CMK (cell line): ENCODE results near the gene MRPL47.

Experiments
- DNase-seq: peaks from one replicate; pipeline ENCODE4 v3.0.0-alpha.2; 2010; ENCODE audit warnings: low read depth

MRPL47 gene

DNA sequence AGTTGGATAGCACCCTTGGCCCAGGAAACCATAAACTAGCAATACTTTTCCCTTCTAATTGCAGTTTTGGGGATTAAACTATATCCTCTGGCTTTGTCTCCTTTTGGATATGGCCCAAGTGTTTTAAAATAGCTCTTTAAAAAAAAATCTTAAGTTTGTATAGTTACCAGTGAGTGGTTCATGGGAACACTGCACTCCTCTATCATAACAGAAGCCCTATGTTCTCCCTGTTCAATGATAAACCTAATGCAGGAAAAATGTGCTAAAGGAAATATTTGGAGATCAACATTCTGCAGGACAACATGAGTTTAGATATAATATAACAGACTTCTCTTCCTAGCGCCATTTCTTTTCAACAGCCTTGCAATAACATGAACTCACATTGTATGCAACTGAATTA is 13.1 kb downstream of the MRPL47 start:
- no peak for DNase-seq

DNA sequence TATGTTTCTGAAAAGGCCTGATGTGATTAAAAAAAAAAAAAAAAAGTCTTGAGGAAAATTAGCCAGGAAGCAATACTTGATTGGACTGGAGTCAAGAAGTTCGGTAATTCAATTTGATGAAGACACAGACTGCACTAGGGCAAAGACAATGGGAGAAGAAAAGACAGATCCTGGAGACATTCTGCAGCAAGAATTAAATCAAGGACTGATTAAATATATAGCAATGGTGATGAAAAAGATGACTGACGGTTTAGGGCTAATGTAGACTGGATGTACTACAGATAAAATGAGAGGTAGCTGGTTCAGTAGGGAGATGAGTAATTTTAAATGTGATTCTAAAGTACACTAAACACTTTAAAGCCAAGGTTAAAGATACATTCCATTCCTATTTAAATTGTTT is 13.8 kb downstream of the MRPL47 start:
- no peak for DNase-seq

DNA sequence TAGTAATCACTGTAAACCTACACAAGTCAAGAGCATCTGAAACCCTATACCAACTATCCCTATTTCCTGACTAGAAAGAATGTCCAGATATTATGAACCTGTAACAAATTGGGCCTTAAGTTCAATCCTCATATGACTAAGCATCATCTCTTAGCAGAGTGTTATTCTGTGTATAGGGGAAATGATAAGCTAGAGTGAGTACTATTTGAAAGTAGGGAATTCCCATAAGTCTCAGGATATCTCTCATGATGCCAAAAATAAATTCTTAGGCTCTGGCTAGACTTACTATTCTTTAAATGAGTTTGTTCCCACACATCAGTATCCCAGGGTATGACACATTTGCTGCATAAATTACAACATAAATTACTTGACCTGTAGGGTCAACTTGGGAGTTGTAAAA is 15.3 kb downstream of the MRPL47 start:
- DNase-seq, result no peak

DNA sequence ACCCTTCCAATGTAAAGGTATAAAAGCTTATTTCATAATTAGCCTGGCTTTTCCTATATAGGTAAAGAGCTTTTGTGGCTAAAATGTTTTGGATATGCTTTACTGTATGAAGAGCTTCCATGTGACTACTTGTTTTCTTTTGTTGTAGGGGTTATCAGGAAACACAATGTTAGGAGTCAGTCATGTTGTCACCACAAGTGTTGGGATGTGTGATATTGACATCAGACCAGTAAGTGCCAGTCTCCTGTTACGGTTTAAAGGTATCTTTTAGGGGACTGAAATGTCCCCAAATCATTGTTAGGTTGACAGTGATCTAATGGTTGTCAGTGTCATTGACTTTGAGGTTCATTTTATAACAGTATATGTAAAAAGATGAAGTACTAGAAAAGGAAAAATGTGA is 23.4 kb downstream of the MRPL47 start:
- no peak for DNase-seq

DNA sequence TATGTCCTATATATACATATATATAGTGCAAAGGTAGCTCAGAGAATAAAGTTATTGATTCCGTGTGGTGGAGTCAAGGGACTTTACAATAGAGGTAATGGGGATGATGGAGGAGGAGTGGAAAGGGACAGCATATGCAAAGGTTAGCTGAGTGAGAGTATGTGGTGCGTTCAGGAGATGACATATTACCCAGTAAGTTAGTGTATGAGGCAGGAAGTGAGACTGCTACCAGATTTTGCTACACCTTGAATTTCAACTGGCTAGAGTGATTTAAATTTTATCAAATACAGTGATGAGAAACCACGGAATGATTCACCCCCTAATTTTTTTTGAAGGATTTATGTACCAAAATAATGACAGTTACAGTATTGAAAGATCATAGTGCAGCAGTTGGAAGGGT is 38.9 kb downstream of the MRPL47 start:
- DNase-seq, result no peak

DNA sequence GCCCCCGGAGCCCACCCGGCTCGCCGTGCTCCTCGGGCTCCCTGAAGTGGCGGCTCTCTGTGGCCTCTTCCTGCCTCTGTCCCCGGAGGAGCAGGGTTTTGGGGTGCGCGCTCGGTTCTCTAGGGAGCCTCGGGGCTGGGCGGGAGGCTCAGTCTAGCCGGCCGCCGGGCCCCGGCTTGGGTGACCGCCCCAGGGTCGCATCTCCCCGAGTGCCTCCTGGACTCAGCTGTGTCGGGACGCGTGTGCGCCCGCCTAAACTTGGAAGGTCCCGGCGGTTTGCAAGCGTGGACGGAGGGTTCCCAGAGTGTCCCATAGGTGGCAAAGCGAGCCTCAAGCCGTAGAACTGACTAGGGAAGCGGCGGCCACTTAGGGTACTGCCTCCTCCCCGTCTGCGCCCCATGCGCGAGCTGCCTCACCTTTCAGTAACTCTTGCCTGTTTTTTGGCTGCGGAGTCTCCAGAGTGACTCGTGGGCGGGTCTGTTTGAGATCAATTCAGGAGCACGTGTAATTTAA is 41.1 kb downstream of the MRPL47 start:
- DNase-seq, result peak; percentile 33

DNA sequence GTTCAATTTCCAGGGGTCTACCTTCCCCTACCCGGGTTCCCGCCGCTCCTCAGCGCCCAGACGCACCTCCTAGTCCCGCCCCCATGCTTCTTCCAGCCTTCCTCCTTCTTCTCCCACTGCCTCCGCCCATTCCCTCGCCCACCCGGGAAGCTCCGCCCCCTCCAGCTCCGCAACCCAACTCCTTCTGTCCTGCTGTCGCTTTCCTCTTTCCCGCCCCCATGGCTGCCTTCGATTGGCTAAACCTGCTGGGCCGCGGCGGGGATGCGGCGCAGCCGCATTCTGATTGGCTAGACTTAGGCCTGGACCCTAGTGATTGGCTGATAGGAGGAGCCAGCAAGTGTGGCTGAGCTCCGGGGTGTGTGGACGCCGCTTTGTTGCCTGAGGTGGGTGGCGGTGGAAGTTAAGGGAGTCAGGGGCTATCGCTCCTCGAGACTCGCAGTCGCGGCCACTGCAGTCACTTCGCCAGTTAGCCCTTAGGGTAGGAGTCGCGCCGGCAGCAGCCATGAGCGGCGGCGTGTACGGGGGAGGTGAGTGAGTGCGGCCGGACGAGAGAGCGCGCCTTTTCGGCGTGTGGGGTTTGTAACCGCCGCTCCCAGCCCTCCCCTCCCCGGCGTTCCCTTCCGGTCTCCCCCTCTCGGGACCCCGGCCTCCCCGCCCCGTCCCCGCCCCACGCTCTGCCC is 41.7 kb downstream of the MRPL47 start, which contains the start of gene ACTL6A:
TSS of gene ACTL6A (plus strand) at position 336 of the 680 bp plus-strand sequence. CDS start at position 503, 167 bp downstream.
- peak; percentile 95 for DNase-seq

DNA sequence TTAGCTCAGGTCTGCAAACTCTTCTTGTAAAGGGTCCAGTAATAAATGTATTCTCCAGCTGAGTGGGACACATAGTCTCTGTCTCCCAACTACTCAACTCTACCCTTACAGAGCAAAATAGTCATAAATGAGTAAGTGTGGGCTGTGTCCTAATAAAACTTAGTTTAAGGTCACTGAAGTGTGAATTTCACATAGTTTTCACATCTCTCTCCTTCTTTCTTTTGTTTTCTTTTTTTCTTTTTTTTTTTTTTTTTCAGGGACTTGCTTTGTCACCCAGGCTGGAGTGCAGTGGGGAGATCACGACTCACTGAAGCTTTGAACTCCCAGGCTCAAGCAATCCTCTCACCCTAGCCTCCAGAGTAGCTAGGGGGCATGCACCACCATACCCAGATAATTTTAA is 43.6 kb downstream of the MRPL47 start:
- no peak for DNase-seq

DNA sequence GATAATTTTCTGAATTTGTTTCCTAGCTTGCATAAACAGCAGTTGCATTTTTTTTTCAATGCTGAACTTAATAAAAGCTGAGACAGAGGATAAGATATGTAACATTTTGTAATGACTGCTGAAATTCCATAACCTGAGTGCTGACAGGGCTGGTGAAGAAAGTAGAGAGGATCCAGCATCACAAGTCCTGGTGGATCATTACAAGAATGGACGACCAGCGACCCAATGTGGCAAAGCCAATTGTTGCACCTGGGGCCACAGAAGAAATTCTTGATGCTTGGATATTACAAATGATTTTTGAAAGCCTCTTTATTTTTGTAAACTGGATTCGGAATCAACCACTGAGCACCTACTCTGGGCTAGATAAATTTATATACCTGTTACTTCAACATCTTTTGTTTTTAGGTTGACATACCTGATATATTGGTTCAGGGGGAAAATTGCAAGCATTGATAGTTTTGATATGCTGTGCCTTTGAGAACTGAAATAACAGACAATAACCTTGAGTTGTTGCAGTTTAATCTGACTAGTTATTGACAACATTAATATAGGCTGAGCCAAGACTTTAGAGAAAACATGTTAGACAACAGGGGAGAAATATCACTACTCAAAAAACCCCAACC is 45.6 kb downstream of the MRPL47 start:
- DNase-seq, result no peak

DNA sequence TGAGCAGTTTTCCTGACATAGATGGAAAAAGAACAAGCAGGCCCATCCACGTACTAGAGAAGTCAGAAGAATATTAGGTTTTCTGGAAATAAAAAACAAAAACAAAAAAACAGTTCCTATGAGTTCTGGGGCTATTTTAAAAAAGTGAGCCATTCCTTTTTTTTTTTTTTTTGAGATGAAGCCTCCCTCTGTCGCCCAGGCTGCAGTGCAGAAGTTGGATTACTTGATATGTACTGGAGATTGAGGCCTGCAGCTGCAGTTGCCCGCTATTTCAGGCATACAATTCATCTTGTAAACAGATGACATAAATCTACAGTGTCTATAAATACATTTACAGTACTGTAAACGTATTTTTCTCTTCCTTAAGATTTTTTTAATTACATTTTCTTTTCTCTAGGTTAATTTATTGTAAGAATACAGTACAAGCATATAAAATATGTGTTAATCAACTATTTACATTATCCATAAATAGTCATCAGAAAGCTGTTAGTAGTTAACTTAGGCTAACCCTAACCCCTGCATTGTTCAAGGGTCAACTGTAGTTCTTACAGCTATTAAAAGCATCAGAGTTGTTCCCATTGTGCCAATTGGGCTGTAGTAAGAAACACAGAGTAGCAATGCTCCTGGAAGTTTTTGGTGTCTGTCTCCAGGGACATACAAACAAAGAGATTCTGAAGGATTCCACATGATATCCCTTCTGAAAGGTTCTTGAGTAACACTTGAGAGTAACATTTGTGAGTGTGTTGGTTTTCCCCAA is 52.9 kb downstream of the MRPL47 start:
- DNase-seq, result no peak

DNA sequence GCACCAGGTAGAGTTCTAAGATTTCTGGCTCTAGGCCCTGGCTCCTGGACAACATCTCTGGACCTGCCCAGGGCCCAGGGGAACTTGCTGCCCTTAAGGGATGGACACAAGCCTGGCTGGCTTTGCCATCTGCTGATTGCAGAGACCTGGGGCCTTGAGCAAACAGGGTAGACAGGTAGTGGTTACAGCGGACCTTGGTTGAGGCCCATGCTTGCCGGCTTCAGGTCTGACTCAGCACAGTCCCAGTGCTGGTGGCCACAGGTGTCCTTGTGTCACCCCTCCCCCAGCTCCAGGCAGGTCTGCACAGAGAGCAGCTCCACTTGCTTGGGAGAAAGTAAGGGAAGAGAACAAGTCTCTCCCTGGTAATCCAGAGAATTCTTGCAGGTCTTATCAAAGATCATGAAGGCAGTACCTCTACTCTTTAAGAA is 57.6 kb downstream of the MRPL47 start:
- DNase-seq, result no peak

DNA sequence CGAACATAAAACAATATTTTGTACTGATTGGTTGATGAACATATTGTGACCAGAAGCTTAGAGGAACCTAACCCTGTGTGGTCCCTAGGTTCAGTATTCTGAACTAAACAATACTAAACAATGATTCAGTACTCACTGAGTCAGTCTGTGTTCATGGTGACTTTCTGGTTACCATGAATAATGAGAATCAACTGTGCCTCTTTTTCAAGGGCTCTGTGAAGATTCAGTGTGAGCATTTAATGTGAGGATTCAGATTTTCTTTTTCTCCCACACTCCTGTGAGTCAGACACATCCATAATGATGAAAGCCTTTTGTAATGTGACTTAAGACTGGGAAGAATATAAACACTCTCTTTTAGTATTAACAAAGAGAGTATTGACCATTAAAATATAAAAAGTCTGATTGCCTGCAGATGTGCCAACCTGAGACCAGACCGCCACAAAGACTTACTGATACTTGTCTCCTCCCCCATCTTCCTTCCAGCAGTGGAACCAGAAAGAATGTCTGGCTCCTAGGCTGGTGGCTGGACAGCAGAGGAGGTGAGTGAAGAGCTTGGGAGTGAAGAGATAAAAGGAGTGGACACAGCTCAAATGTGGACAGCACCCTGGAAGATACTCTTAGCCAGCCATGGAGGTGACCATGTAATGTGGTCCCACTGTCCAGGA is 59.3 kb downstream of the MRPL47 start:
- DNase-seq, result no peak

DNA sequence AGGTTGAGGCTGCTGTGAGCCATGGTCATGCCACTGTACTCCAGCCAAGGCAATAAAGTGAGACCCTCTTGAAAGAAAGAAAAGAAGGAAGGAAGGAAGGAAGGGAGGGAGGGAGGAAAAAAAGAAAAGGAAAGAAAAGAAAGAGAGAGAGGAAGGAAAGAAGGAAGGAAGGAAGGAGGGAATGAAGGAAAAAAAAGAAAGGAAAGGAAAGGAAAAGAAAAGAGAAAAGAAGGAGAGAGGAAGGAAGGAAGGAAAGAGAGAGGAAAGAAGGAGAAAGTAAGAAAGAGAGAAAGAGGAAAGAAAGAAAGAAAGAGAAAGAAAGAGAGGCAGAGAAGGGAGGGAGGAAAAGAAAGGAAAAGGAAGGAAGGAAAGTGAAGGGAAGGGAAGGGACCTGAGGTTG is 62.1 kb downstream of the MRPL47 start:
- no peak for DNase-seq

DNA sequence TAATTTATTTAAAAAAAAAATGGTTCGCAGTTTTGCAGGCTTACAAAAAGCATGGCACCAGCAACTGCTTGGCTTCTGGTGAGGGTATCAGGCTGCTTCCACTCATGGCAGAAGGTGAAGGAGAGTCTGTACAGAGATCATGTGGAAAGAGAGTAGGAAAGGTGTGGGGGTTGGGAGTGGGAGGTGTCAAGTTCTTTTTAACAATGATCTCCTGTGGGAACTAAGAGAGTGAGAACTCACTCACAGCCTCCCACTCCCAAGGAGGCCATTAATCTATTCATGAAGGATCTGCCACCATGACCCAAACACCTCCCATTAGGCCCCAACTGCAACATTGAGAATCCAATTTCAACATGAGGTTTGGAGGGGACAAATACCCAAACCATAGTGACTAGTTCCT is 62.8 kb downstream of the MRPL47 start:
- DNase-seq, result no peak

DNA sequence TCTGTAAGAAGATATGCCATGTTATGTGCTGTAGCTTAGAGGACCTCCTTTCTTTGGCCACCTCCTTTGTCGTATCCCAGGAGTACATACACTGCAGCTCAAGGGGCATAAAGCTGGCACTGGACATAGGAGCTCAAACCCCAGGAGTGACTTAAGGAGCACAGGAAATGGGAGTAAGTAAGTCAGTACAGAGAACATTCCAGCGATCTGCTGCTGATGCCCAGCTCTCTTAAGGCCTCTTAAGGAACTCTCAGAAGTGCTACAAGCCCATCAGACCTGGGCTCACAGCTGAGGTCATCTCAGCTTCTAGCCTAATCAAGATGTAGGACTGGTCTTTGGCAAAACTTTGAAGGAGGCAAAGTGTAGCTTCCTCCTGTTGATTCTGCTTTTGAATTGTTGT is 63.3 kb downstream of the MRPL47 start:
- DNase-seq, result no peak
